GM18520 (cell line): ENCODE results near the gene CCR1.

Experiments
- ATAC-seq: cut with Tn5 transposase; IDR thresholded peaks from one replicate; pipeline ENCODE4 v1.9.1; 2021; ENCODE audit not compliant: unreplicated experiment

Gene CCR1

DNA sequence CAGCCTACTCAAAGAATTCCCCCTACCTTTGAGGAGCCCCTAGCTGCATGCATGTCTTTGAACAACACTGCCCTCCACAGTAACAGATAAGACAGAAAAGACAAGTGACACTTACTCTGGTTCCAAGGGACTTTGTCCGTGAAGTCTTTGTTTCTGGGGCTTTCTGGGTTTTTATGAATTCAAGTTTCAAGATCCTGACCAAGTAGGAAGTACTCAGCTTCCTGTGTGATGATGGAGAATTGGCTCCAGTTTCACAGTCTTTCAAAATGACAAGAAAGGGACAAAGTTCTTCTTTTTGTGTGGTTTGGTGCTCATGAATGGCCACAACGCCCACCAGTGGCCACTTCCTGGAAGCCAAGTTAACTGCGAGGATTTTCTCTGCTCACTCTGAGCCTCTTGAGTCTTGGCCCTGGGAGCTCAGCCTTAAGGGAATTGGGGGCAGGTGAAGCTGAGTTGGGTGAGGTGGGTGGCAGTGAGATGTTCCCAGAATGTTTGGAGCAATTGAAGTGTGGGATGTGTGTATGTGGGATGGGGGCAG is at the start of gene CCR1:
Gene CCR1, minus strand, starts transcription at position 147 of the 538 bp plus-strand sequence. CDS start 4,000 bp downstream, outside the sequence.
- peak; percentile 35 for ATAC-seq

DNA sequence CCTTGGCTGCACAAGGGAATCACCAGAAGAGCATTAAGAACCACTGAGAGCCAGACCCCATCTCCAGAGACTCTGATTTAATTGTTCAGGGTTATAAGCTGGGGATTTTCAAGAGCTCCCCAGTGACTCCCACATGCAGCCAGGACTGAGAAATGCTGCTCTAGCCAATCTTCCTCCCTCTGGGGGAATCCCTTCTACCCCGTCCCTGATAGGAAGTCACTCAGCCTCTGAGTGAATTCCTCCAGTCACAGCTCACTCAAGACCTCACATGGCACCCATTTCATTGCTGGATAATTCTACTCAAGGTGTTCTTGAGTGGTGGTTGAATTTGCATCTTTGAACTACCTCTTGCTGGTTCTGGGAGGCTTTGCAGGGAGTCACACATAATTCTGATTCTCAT is 44.9 kb upstream of the CCR1 start:
- ATAC-seq: no peak

DNA sequence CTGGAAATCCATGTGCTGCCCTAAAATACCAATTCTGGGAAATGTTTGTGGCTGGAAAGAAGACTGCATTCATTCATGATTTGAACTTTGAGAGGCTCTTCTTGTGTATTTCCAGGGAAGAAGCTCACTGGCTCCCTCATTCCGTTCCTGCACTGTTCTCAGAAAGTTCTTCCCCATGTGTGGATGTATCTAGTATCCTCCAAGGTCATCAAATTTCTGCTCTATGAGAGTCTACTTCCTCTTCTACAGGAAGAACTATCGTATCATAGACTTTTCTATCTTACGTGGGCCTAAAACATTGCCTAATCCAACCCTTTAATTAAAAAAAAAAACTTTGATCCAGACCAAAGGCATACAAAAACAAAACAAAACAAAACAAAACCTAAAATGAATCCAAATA is 37.0 kb upstream of the CCR1 start:
- no peak for ATAC-seq

DNA sequence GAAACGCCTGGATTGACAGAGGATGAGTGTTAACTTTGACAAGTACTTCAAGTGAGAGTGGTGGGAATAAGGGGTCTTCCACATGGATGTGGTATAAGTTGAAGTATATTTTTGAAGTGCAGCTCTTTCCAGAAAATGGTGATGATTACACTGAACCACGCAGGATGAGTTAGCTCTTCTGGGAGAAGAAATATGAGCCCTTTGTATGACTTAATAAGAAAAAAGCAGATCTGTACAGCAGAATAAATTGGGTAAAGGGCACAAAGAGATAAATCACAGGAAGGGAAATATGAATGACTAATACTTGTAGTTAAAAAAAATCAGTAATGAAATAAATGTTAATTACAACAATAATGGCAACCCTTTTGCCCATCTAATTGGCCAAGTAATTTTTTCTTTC is 35.4 kb upstream of the CCR1 start:
- no peak for ATAC-seq

DNA sequence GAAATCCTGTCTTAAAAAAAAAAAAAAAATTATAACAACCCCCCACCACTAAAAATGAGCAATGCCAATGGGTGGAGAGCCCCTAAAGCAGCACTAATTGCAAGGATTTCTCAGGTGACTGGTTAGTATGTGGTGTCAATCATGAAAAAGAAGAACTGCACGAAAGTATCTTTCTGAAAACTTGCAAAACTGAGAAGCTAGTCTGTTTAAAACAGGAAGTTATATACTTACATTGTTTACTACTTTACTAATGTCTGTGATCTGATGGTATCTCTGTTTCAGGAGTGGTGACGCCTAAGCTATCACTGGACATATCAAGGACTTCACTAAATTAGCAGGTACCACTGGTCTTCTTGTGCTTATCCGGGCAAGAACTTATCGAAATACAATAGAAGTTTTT is 34.0 kb upstream of the CCR1 start, which contains the start of gene CCR3:
Gene CCR3, plus strand, starts transcription at position 341 of the 400 bp plus-strand sequence. CDS start 22,699 bp downstream, outside the sequence.
- no peak for ATAC-seq

DNA sequence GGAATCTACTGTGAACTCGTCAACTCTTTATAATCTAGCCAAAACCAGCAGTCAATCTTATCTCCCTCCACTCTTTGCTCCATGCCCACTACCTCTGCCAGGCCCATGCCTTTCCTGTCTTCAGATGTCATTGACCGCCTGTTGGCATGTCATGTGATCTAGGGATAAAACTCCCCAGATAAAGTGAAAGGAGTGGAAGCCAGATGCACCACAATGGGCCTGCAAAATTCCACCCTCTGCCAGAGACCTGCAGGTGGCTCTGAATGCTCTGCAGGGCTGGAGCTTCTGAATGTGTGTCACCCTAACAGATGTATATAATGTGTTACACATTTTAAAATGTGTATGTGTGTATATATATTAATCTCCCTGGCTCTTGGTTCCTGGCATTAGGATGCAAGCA is 31.8 kb upstream of the CCR1 start:
- no peak for ATAC-seq

DNA sequence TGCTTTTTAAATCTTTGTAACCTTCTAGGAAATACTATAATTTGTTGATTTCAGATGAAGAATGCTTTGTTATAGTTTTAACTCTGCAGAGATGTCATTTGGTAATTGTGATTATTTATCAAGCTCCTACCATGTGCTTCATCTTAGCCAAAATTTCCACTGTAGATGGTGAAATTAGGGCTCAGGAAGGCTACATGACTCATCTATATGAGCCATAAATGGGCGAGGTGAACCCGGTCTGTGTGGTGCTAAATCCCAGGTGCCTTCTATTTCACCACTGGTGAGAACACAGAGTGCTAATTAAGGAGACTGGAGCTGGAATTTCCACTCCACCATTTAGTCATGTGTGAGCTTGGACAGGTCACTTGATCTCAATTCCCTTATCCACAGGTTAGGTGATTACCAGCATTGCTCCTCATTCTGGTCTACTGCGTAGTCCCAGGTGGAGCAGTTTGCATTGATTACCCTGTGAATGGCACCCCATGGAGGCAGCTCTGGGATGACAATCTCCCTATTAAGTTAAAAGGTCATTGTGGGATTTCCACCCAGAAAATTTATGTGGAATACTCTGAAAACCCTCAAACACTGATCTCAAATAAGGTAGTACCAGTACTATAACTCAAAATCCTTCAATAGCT is 31.3 kb upstream of the CCR1 start:
- no peak for ATAC-seq

DNA sequence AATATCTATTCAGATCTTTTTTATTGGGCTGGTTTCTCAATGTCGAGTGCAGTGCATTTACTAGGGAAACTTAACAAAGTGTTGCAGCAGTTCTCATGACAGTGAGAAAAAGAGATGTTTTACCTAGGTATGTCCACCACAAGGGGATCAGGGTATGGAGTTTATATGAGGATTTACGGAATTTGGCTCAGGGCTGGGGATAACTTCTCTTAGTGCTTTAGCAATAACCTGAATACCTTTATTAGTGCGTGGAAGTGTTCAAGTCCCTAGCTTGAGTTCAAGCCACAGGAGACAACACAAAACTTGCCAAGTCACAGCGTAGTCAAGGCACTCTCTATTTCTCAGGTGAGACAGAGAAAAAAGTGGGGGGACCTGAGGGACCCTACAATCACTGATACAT is 30.3 kb upstream of the CCR1 start:
- ATAC-seq: no peak

DNA sequence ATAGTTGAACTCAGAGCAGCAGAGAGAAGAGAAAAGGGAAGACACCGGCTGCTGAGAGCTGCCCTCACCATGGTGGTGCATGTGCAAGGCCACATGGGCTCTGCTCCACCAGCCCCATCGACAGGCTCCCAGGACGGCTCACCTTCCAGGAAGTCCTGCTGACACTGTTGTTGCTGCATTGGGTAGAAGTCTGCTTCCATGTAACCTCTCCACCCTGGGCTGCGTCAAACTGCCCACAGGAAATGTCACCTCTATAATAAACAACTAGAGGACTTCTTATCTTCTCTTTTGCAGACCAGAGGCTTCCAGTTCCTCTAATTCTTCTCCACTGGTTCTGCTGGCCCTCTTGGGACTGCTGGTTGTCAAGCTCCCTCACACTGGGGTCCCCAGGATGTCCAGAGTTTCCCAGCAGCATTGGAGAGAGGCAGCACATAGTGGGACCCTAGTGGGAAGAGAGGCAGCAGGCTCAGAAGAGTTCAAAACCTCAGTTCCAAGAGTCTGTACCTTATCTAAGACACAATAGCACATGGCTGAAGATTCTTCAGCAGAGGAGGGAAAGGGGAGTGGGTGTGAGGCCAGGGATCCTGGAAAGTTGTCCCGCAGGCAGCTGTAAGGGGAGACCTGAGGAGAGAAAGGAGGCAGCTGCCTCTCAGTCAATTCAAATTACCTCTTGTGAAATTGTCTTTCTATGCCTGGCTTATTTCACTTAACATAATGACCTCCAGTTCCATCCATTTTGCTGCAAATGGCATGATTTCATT is 28.4 kb upstream of the CCR1 start:
- no peak for ATAC-seq

DNA sequence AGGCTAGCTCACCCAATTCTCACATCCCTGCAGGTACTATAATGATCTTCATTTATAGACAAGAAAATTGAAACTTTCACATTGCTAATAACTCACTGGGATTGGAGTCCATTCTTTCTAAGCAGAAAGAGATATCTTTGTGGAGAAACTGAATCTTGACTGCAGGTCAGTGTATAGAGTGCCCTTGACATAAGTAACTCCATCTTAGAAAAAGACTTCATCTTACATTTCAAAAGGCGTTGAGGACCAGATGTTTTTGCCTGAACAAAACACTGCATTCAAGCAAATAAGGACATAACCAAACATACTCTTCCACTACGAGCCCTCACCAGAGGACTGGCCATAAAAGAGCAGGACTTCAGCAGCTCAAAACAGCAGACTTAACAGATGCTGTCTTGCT is 27.3 kb upstream of the CCR1 start:
- ATAC-seq: no peak

DNA sequence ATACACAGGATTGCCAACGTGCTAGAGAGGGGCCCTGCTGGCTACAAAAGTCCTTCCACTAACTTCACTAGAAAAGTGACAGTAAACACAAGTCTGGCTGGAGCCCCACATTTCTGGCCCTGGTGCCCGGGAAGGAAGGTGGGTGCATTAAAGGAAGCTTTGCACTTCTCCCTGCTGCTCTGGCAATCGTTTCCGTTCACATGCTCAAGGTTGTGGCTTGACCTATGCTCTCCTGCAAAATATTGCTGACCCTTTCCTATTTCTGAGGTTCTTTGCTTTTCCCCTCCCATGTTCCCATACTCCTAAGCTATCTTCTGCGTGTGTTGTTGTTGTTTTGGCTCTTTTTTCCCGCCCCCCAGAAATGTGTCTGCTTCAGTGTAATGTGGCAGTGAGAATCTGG is 25.1 kb upstream of the CCR1 start:
- no peak for ATAC-seq

DNA sequence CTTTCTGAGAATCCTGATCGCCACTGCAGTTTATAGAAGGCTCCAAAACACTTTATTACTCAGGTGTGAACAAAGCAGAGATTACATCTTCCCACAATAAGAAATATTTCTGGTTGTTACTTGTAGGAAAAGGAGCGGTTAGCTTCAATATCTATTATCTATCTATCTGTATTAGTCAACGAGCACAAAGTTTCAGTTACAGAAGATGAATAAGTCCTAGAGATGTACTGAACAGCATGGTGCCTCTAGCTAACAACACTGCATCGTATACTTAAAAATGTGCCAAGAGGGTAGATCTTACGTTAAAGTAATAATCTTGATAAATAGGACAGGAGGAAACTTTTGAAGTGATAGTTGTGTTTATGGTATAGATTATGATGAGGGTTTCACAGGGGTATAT is 23.2 kb upstream of the CCR1 start:
- no peak for ATAC-seq

DNA sequence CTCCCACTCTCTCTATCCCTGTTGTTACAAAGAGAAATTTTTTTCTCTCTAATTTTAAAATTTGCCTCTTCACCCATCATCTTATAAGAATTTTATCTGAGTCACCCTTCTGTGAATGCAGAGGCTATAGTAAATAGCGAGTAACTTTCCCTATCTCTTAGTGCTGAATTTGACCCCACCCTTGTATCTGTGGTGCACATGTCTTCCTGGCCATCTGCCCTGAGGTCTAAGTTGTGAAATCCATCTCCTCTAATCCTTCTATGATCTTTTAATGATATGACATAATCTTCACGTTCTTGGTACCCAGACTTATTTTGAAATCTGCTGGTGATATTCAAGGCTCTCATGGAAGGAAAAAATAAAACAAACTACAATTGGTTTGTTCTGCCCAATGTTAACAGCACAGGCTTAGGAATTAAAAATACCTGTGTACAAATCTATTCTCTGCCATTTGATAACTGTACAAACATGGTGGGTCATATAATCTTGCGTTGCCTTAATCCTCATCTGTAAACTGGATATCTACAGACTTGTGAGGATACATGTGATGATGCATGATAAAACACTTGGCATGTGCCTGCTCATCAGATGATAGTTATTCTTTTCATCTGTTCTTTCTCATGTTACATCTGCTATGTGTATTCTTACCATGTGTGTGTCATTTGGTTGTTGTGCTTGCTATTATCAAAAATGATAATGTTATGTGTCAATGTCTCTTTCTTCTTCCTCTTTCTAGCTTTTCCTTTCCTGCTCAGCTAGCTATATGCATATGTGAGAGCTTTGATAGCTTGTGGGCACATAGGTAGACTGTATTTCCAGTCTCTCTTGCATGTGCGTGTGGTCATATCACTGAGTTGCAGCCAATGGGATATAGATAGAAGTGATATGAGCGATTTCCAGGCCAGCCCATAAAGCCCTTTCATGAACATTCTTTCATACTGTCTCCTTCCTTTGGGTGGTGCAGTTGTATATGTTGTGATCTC is 20.4 kb upstream of the CCR1 start:
- ATAC-seq: no peak

DNA sequence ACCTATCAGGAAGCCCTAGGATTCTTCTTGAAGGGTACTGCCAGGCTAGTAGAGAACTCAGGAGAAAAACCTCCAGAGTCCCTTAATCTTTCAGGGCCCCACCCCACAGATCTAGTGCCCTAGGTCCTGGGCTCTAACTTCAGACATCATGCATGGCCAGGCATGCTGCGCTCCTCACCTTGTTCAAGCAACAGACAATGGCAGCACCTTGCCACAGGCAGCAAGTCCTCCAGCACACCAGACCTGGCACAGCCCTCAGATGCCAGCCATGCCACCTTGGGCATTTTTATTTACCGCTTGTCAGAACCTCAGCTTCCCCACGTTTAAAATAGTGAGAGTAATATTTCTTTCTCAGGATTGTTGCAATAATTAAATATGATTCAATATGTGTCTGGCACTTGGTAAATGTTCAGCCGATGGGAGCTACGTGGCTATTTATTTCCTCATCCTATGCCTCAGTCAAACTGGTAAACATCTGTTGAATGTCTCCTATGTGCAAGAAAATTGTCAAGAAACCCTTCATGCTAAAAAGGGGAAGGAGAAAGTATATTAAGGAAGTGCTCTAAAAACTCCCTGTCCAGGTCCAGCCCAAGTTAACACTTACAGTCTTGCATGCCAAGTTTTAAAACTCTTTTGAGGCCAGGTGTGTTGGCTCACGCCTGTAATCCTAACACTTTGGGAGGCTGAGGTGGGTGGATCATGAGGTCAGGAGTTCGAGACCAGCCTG is 14.5 kb upstream of the CCR1 start:
- ATAC-seq: no peak

DNA sequence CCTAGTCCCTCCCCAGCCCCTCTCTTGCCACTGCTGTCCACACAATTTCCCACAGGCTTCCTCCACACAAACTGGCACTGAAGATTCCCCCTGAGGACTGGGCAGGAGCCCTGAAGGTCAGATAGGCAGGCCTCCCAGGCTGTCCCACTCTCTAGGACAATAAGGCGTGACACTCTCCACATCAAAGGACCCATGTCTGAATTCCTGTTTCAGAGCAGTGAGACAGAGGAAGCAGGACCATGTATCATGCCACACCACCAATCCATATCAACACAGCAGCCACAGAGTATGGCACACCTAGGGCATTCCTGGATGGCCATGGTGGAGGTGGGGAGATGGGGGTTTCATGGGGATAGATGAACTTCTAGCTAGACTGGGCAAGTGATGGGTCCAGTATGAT is 13.8 kb upstream of the CCR1 start:
- ATAC-seq: no peak

DNA sequence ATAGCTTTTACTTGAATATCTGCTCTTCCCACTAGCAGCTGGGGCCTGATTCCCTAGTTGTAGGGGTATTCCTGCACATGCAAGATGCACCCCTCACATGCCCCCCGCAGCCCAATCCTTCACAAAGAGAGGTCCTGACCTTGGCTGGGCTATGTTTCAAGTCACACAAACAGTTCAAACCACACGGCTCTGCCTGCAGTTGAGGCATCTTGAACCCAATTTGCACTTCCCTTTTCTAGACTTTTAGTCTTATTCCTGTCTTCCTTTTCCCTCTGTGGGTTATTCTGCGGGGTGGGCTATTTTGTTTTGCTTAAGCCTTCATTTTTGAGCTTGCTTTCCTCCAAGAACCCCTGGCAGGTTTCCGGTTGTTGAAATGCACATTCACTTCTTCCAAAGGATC is 13.3 kb upstream of the CCR1 start:
- ATAC-seq: no peak

DNA sequence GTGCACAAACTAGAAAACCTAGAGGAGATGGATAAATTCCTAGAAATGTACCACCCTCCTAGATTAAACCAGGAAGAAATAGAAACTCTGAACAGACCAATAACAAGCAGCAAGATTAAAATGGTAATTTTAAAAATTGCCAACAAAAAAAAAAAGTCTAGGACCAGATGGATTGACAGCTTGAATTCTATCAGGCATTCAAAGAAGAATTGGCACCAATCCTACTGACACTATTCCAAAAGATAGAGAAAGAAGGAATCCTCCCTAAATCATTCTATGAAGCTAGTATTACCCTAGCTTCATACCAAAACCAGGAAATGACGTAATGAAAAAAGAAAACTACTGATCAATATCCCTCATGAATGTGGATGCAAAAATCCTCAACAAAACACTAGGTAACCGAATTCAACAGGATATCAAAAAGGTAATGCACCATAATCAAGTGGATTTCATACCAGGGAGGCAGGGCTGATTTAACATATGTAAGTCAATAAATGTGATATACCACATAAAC is 10.1 kb upstream of the CCR1 start:
- no peak for ATAC-seq

DNA sequence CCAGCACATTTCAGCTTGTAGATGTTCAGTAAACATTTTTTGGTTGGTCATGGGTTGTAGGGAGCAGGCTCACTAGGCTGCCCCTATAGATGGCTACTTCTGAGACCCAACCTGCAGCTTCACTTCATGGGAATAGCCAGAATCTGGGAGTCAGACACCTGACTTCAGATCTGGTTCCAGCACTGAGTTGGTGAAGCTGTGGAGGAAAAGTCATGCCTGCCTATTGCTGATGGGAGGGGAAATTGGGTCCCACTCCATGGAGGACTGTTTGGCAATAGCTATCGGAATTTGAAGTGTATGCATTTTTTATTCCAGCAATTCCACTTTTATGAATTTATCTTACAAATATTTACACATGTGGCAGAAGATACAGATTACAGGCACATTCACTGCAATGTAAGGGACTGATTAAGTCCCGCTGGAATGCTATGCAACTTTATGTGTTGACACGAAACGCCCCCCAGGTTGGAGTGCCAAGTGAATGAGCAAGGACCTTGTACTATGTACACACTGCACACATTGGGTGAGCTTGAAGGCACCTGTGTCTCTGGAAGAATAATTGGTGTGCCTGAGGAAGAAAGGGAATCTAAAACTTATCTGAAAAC is 7.8 kb upstream of the CCR1 start:
- no peak for ATAC-seq

DNA sequence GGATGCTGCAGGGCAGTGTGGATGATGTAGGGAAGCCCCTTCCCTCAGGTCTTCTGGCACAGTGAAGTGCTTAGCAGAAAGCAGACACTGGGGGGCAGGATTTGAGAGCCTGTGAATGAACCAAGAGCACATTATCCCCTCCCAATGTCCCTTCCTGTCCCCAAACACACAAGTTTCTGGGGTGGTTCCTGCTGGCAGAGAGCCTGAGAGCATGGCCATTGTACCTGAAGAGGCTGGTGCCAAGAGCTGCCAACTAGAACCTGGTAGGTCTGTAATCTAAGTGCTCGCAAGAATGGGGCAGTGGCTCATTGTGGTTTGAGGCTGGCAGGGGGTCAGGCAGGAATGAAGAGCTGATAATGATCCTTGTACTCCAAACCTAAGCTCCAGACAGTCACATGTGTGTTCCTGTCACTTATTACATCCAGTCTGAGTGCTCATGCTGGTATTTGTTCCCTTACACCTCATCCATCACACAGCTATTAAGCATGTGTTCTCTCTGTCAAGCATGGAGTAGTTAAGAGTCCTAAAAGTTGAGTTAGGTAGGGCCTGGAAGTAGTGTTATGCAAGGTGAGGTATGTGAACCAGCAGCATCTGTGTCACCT is 6.7 kb upstream of the CCR1 start:
- ATAC-seq: no peak

DNA sequence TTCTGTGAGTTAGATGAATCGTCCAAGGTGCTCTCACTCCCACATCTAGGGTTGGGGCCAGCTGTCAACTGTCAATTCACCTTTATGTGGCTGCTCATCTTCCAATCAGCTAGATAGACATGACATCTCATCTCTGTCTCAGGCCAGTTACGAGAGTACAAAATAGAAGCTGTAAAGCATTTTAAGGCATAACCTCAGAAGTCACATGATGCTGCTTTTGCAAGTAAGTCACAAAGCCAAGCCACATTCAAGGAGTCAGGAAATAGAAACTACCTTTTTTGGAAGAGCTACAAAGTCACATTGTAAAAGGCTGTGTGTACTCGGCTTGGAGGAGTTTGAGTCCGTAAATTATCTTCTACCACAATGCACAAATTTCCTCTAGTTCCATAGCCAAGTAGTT is 5.1 kb upstream of the CCR1 start:
- no peak for ATAC-seq
